Mesenchymal stem cell (in vitro differentiated cells and primary cell): ENCODE measurements around the gene CFAP251.
A peak's percentile ranks its signal among the peaks of the same experiment; 100 is the strongest.

ENCODE experiments used
- DNase-seq: peaks from one replicate; pipeline ENCODE4 v3.0.0-alpha.2; 2013
- H2AFZ ChIP-seq: one replicate; pipeline ENCODE4 v1.6.1; 2013; ENCODE audit warnings: low read depth, mild to moderate bottlenecking, control low read depth, inconsistent platforms, low read length, moderate library complexity
- H2AK5ac ChIP-seq: 2 replicates; pipeline ENCODE4 v1.6.1; 2013; ENCODE audit warnings: low read length, moderate library complexity, mild to moderate bottlenecking, inconsistent platforms; ENCODE audit not compliant: severe bottlenecking
- H2BK120ac ChIP-seq: one replicate; pipeline ENCODE4 v1.6.1; 2013; ENCODE audit warnings: low read depth, mild to moderate bottlenecking, inconsistent platforms, low read length, moderate library complexity
- H2BK12ac ChIP-seq, 2 experiments: one replicate each; pipeline ENCODE4 v1.6.1; 2013; ENCODE audit warnings: inconsistent platforms in 2 of 2, low read length in 2 of 2, mild to moderate bottlenecking in 2 of 2, moderate library complexity in 2 of 2, control low read depth in 1 of 2
- H2BK15ac ChIP-seq: one replicate; pipeline ENCODE4 v1.6.1; 2013; ENCODE audit warnings: mild to moderate bottlenecking, low read depth, inconsistent platforms; ENCODE audit not compliant: poor library complexity, severe bottlenecking
- H2BK5ac ChIP-seq: 2 replicates; pipeline ENCODE4 v1.6.1; 2013; ENCODE audit warnings: low read depth, mild to moderate bottlenecking, low read length, control low read depth, inconsistent platforms; ENCODE audit not compliant: poor library complexity, severe bottlenecking
- H3K14ac ChIP-seq, 2 experiments: one replicate each; pipeline ENCODE4 v1.6.1; 2013; ENCODE audit warnings: inconsistent platforms in 2 of 2, low read length in 2 of 2, control low read depth in 1 of 2, mild to moderate bottlenecking in 1 of 2, moderate library complexity in 1 of 2
- H3K18ac ChIP-seq, 2 experiments: one replicate each; pipeline ENCODE4 v1.6.1; 2013; ENCODE audit warnings: inconsistent platforms in 2 of 2, low read length in 2 of 2, control low read depth in 1 of 2, low read depth in 1 of 2, mild to moderate bottlenecking in 1 of 2
- H3K23ac ChIP-seq, 2 experiments: one replicate each; pipeline ENCODE4 v1.6.1; 2013; ENCODE audit warnings: inconsistent platforms in 2 of 2, low read length in 2 of 2, mild to moderate bottlenecking in 2 of 2, moderate library complexity in 2 of 2, control low read depth in 1 of 2
- H3K27ac ChIP-seq: 2 replicates; pipeline ENCODE4 v1.5.1; 2013; ENCODE audit warnings: mild to moderate bottlenecking, moderate library complexity, low read length, control low read depth, inconsistent platforms; ENCODE audit not compliant: poor library complexity, severe bottlenecking
- H3K27me3 ChIP-seq, 2 experiments: 2 replicates each; pipeline versions ENCODE4 v1.6.1 to v1.7.0; 2013; ENCODE audit warnings: low read length in 2 of 2, mild to moderate bottlenecking in 2 of 2, moderate library complexity in 2 of 2, control low read depth in 1 of 2, inconsistent platforms in 1 of 2; ENCODE audit not compliant: control insufficient read depth in 1 of 2, insufficient read depth in 1 of 2
- H3K36me3 ChIP-seq, 2 experiments: 2 replicates each; pipeline versions ENCODE4 v1.6.1 to v1.7.0; 2013; ENCODE audit warnings: low read length in 2 of 2, control low read depth in 1 of 2, inconsistent platforms in 1 of 2, low read depth in 1 of 2, mild to moderate bottlenecking in 1 of 2; ENCODE audit not compliant: insufficient read depth in 2 of 2, control insufficient read depth in 1 of 2
- H3K4ac ChIP-seq, 2 experiments: one replicate each; pipeline ENCODE4 v1.6.1; 2013; ENCODE audit warnings: inconsistent platforms in 2 of 2, low read length in 2 of 2, mild to moderate bottlenecking in 2 of 2, moderate library complexity in 2 of 2, control low read depth in 1 of 2, low read depth in 1 of 2
- H3K4me1 ChIP-seq: 2 replicates; pipeline ENCODE4 v1.6.1; 2013; ENCODE audit warnings: low read depth, low read length, control low read depth; ENCODE audit not compliant: control insufficient read depth, insufficient read depth
- H3K4me2 ChIP-seq: 2 replicates; pipeline ENCODE4 v1.6.1; 2013; ENCODE audit warnings: low read length, mild to moderate bottlenecking, inconsistent platforms; ENCODE audit not compliant: poor library complexity, severe bottlenecking
- H3K4me3 ChIP-seq, 2 experiments: 2 replicates each; pipeline versions ENCODE4 v1.5.1 to v1.7.0; 2013; ENCODE audit warnings: low read length in 2 of 2, mild to moderate bottlenecking in 2 of 2, control low read depth in 1 of 2, low read depth in 1 of 2; ENCODE audit not compliant: insufficient read depth in 1 of 2
- H3K79me1 ChIP-seq: replicated peaks from 2 replicates; pipeline ENCODE4 v1.6.1; 2013; ENCODE audit warnings: mild to moderate bottlenecking, control low read depth, low read length, inconsistent platforms; ENCODE audit not compliant: poor library complexity, severe bottlenecking
- H3K9ac ChIP-seq: 2 replicates; pipeline ENCODE4 v1.7.0; 2013; ENCODE audit warnings: mild to moderate bottlenecking, low read length, moderate library complexity
- H3K9me3 ChIP-seq: 2 replicates; pipeline ENCODE4 v1.7.0; 2013; ENCODE audit warnings: mild to moderate bottlenecking, low read length; ENCODE audit not compliant: control insufficient read depth
- H4K8ac ChIP-seq: one replicate; pipeline ENCODE4 v1.6.1; 2013; ENCODE audit warnings: inconsistent platforms, mild to moderate bottlenecking, low read length, moderate library complexity
- H4K91ac ChIP-seq: one replicate; pipeline ENCODE4 v1.6.1; 2013; ENCODE audit warnings: mild to moderate bottlenecking, low read length, inconsistent platforms
- WGBS: methylation state at CpG from one replicate; pipeline ENCODE4 v1.1.7; 2013; ENCODE audit warnings: mixed read lengths; 5-methylcytosine and 5-hydroxymethylcytosine counted together

Gene CFAP251

DNA sequence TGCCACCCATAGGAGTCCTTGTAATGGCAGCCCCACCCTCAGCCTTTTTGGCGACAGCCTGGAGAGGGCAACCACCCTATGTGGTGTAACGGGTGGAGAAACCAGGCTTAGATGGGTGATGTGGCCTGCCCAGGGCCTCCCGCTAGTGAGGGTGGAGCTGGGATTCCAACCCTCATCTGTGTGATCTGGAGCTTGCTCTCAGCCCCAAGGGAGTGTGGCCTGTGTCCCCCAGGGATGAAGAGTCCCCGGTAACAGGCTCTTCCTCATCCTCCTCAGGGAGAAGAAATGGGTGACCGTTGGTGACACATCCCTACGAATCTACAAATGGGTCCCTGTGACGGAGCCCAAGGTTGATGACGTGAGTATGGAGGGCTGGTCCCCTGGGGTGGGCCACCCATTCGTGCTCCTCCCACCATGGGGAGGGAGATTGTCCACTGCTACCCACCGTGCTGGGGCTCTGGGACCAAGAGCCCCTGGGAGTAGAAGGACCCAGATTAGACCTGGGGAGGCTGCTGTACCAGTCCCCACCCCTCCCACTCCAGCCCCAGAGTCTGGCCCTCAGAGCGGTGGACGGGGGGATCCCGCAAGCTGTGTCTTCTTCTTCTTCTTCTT lies 112.1 kb downstream of the CFAP251 start:
- Histone ChIP-seq H3K18ac (no peak overlapping the region), H2AFZ (no peak overlapping the region), H3K14ac (no peak overlapping the region), H3K27me3 (no peaks in the 10 kb centered on the region), H3K9ac (no peak overlapping the region), H4K8ac (no peak overlapping the region), H3K9me3 (no peaks in the 10 kb centered on the region), H3K4me2 (no peak overlapping the region), H2AK5ac (no peak overlapping the region), H4K91ac (no peak overlapping the region), H3K4me3 (no peak overlapping the region), H3K27ac (no peak overlapping the region), H2BK120ac (no peak overlapping the region), H3K4ac (no peak overlapping the region), H2BK12ac (no peak overlapping the region), H3K79me1 (peaks cover 59% of the 10 kb centered on the region), H2BK5ac (no peak overlapping the region), H2BK15ac (no peak overlapping the region), H3K36me3 (peaks cover 0 to 21% of the 10 kb centered on the region in 2 experiments), H3K4me1 (peaks cover 34% of the 10 kb centered on the region), H3K23ac (no peak overlapping the region)
- WGBS = 96% methylated on average over 13 of the region's 13 CpGs
- no peak for DNase-seq

DNA sequence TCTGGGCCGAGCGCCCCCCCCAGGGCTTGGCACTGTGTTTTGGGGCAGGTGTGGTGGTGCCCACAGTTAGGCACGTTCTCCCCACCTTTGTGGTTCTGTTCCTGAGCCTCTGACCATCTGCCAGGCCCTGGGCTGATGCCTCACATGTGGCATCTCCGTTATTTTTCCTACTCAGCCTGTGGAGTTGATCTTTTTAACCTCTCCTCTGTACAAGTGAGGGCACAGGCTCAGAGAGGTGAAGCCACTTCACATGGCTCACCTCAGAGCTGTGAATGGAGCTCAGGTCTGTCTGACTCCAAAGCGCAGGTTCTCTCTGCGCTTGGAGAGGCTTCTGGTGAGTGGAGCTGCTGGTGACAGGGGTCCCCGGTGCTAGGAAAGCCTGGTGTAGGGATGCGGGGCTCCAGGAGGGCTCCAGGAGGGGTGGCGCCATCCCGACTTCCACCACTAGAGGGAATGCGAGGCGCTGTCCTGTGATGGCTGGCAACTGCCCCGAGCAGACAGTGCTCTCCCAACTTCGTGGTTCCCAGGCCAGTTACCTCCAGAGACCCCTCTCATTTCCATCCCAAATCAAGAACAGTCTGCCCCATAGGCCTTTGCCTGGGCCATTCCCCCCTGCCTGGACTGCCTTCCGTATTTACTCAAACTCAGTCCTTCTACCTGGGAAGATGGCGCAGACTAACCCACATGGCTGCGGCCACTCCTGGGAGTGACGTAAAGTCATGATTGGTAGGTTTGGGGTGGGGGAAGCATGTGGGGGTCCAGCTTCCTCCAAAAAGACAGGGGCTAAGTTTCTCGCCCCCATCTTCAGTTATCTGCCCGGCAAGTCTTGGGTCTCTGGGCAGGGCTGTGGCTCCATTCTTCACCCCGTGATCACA lies 113.2 kb downstream of the CFAP251 start:
- H2AK5ac ChIP-seq = peak overlapping the region; percentile 60
- WGBS = 71% methylated on average over 20 of the region's 21 CpGs
- no peak overlapping the region for H3K9ac ChIP-seq
- H4K8ac ChIP-seq = no peak overlapping the region
- no peaks in the 10 kb centered on the region for H3K27me3 ChIP-seq
- H3K27ac ChIP-seq = no peak overlapping the region
- no peak overlapping the region for H3K18ac ChIP-seq
- H3K9me3 ChIP-seq = no peaks in the 10 kb centered on the region
- no peak overlapping the region for H2BK5ac ChIP-seq
- H3K23ac ChIP-seq = no peak overlapping the region
- H4K91ac ChIP-seq = no peak overlapping the region
- peak; percentile 44 for DNase-seq
- no peak overlapping the region for H3K4me2 ChIP-seq
- no peak overlapping the region for H3K4ac ChIP-seq
- peaks cover 29% of the 10 kb centered on the region for H3K4me1 ChIP-seq
- peaks cover 0 to 31% of the 10 kb centered on the region in 2 experiments for H3K36me3 ChIP-seq
- H2BK120ac ChIP-seq = no peak overlapping the region
- H2BK15ac ChIP-seq = no peak overlapping the region
- no peak overlapping the region for H3K14ac ChIP-seq
- no peak overlapping the region for H2AFZ ChIP-seq
- H3K4me3 ChIP-seq = no peak overlapping the region
- peaks cover 60% of the 10 kb centered on the region for H3K79me1 ChIP-seq
- H2BK12ac ChIP-seq = no peak overlapping the region

DNA sequence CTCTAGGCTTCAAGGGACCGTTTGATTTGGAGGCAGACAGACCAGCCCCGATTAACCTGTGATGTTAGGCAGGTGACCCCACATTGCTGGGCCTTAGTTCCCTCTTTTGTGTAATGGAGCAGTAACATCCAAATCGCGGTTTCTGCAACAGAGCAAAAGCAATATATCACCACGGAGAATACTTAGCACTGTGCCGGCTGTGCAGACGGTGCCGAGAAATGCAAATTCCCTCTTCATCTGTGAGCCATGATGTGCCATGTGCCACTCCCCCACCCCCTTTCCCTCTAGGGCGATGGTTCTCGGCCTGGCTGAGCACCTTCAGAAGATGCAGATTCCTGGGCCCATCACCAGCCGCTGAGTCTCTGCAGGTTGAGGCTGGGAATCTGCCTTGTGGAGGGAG lies 114.2 kb downstream of the CFAP251 start:
- H2BK120ac ChIP-seq = no peak overlapping the region
- H3K9ac ChIP-seq = no peak overlapping the region
- peaks cover 27% of the 10 kb centered on the region for H3K4me1 ChIP-seq
- H3K14ac ChIP-seq = no peak overlapping the region
- H2AFZ ChIP-seq = no peak overlapping the region
- H2AK5ac ChIP-seq = peak overlapping the region; percentile 42
- H4K91ac ChIP-seq = no peak overlapping the region
- H3K27ac ChIP-seq = no peak overlapping the region
- H3K27me3 ChIP-seq = no peaks in the 10 kb centered on the region
- H3K23ac ChIP-seq = no peak overlapping the region
- no peak overlapping the region for H2BK5ac ChIP-seq
- no peak overlapping the region for H3K18ac ChIP-seq
- no peak overlapping the region for H3K4ac ChIP-seq
- WGBS = 97% methylated on average over 8 of the region's 11 CpGs
- H4K8ac ChIP-seq = no peak overlapping the region
- H3K36me3 ChIP-seq = peaks cover 0 to 39% of the 10 kb centered on the region in 2 experiments
- no peak overlapping the region for H2BK12ac ChIP-seq
- no peak overlapping the region for H2BK15ac ChIP-seq
- no peak overlapping the region for H3K4me2 ChIP-seq
- no peak for DNase-seq
- peaks cover 58% of the 10 kb centered on the region for H3K79me1 ChIP-seq
- H3K9me3 ChIP-seq = no peaks in the 10 kb centered on the region
- no peak overlapping the region for H3K4me3 ChIP-seq

DNA sequence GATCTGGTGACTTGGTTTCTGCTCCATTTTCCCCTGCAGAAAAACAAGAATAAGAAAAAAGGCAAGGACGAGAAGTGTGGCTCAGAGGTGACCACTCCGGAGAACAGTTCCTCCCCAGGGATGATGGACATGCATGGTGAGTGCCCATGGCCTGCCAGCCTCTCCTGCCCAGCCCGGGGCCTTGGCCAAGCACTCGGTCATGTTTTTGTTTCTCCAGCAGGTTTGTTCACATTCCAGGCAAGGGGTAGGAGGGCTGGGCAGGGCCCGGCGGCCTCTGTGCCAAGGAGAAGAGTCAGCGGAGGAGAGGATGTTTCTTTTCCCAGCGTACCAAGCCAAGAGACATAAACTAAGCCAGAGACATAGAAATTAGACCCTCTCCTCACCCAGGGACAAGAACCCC lies 116.9 kb downstream of the CFAP251 start:
- Histone ChIP-seq H3K4me1 (peaks cover 12% of the 10 kb centered on the region), H3K4ac (no peak overlapping the region), H3K27me3 (no peaks in the 10 kb centered on the region), H3K79me1 (peaks cover 43% of the 10 kb centered on the region), H3K14ac (no peak overlapping the region), H4K91ac (no peak overlapping the region), H3K18ac (no peak overlapping the region), H3K9me3 (no peaks in the 10 kb centered on the region), H4K8ac (no peak overlapping the region), H3K9ac (no peak overlapping the region), H2BK12ac (no peak overlapping the region), H2AFZ (no peak overlapping the region), H2BK120ac (no peak overlapping the region), H3K4me3 (no peak overlapping the region), H3K4me2 (no peak overlapping the region), H3K36me3 (peaks cover 0 to 38% of the 10 kb centered on the region in 2 experiments), H2BK5ac (no peak overlapping the region), H3K27ac (no peak overlapping the region), H3K23ac (no peak overlapping the region), H2BK15ac (no peak overlapping the region), H2AK5ac (no peak overlapping the region)
- no peak for DNase-seq
- WGBS = 97% methylated on average over 8 of the region's 8 CpGs
